ENCODE measurements around the gene OR13H1.
"Not testable (repeated sequence)": the region's sequence is repeated elsewhere in the genome, so short reads cannot be mapped to it uniquely, and the experiment has no call there.

The OR13H1 gene

GRCh38 chrX:131543774-131544173, at the start of gene OR13H1:
OR13H1 (plus strand) TSS chrX:131544074; CDS start chrX:131544074, 0 bp downstream.
- DNase-seq: no peak

DNA sequence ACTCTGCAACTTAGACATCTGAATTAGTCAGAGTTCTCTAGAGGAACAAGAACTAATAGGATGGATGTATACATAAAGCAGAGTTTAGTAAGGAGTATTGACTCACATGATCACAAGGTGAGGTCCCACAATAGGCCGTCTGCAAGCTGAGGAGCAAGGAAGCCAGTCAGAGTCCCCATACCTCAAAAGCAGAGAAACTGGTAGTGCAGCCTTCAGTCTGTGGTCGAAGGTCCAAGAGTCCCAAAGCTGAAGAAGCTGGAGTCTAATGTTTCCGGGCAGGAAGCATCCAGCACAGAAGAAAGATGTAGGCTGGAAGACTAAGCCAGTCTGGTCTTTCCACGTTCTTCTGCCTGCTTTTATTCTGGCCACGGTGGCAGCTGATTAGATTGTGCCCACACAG, 42.3 kb upstream of the OR13H1 start:
- DNase-seq: not testable (repeated sequence)

GRCh38 chrX:131513159-131513914, 30.5 kb upstream of the OR13H1 start:
- DNase-seq: no peak

- no peak for DNase-seq
Measured at GRCh38 chrX:131521824-131522223, 22.1 kb upstream of the OR13H1 start.

DNA sequence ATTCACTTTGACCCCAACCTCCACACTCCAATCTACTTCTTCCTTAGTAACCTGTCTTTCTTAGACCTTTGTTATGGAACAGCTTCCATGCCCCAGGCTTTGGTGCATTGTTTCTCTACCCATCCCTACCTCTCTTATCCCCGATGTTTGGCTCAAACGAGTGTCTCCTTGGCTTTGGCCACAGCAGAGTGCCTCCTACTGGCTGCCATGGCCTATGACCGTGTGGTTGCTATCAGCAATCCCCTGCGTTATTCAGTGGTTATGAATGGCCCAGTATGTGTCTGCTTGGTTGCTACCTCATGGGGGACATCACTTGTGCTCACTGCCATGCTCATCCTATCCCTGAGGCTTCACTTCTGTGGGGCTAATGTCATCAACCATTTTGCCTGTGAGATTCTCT, 344 bp downstream of the OR13H1 start:
- no peak for DNase-seq

DNA sequence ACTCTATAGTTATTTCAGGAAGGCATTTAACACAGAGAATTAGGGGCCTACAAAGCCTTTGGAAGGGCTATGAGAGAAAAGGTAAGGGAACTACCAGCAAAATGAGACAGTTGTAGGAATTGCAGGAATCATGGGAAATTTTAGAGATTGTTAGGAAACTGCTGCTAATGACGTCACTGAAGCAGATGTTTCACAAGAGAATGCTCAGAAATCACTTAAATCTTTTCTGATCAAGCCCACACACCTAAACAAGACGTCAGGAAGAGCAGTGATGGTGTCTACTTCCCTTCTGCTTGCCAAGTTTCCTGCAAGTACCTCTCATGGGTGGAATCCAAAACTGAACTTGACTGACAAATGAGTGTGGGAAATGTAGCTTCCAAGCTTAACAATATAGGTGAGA, 5.1 kb downstream of the OR13H1 start:
- no peak for DNase-seq

GRCh38 chrX:131552453-131552852, 8.6 kb downstream of the OR13H1 start:
- DNase-seq: not testable (repeated sequence)

DNA sequence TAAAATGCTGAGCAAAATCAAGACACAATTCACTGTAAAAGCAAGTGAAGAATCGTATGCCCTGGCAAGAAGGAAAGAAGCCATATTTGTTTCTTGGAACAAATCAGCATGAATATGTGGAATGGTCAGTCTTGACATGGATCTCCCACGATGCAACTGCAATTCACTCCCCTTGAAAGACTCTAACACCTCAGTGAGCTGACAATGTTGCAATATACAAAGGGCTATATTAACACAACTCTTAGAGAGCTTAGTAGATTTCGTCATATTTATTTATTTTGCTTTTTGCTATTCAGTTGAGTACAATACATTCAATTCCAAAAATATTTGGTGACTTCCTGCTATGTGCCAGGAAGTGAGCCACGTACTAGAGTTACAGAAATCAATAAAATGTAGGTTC, 14.7 kb downstream of the OR13H1 start:
- DNase-seq: no peak

- no peak for DNase-seq
Measured at GRCh38 chrX:131564553-131565229, 20.8 kb downstream of the OR13H1 start.

DNA sequence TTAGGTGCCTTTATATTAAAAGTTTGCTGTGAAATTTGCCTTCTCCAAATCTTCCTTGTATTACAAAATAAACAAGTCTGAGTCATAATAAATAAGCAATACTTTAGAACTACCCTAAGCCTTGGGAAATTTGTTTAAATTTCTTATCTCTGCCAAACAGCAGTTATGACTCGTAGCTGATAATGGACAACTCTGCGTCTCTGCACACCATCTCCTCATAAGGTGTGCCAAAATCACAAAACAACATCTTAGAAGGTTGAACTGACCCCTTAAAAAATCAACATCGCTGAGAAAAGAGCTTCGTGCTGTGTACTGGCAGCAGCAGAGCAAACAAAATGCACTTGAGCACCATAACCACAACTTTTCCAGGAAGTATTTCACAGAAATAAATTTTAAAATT, 22.0 kb downstream of the OR13H1 start:
- DNase-seq: no peak

DNA sequence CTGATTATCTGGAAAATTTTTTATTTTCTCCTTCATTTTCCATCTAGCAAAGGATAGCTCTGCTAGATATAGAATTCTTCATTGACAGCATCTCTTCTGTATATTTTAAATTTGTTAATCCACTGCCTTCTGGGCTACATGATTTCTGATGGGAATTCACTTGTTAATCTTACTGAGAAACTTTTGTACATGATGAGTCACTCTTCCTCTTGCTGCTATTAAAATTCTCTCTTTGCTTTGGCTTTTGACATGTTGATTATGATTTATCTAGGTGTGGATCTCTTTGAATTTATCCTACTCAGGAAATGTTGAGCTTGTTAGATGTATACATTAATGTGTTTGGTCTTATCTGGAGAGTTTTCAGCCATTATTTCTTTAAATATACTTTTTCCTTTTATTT, 27.5 kb downstream of the OR13H1 start:
- no peak for DNase-seq

DNA sequence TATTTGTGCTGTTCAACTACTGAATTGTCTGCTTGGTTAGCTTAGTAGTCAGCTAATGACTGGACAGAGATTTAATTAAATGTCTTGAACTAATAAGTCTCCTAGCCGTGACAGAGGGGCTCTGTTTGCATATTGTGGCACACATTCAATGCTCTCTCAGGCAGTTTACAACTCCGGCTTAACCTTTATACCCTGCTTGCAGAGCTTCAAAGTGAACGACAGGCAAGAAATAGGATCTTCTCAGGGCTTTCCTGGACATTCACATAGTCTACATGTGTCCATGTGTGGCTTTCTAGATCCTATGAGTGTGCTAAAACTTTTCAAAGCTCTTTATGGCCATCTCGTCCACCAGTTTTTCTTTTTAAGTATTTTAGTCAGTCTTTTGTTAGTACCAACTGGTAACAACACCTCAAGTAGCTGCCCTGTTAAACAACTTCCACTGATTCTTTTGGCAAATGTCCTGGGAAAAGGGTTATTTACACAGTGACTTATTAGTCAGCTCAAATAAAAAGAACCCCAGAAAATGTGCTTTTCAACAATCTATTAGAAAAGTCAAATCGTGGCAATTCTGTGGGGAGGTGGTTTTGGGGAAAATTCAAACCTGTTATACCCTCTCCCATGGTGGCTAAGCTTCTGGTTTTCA, 28.6 kb downstream of the OR13H1 start:
- DNase-seq: no peak

GRCh38 chrX:131577413-131577812, 33.5 kb downstream of the OR13H1 start:
- DNase-seq: no peak

DNA sequence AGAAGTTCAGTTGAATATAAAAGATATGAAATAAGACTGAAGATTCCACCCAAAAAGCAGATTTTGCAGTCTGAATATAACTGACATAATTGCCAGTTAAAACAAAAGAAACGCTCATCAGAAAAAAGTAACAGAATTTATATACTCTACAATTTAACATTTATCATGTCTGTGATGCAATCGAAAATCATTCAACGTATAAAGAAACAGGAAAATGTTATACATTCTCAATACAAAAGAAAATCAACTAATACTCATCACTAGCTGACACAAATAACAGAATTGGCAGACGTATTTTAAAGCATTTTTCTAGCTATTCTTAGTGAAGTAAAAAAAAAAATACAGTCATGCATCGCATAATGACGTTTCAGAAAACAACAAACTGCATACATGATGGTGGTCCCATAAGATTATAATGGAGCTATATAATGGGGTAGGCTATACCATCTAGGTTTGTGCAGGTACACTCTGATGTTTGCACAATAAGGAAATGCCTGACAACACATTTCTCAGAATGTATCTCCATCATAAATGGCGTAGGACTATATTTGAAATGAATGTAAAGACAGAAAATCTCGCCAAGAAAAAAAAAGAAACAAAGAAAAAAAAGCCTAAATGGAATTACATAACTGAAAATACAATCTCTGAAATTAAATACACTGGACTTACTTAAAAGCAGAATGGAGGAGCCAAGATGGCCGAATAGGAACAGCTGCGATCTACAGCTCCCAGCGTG, 34.3 kb downstream of the OR13H1 start:
- peak; percentile 33 for DNase-seq

DNA sequence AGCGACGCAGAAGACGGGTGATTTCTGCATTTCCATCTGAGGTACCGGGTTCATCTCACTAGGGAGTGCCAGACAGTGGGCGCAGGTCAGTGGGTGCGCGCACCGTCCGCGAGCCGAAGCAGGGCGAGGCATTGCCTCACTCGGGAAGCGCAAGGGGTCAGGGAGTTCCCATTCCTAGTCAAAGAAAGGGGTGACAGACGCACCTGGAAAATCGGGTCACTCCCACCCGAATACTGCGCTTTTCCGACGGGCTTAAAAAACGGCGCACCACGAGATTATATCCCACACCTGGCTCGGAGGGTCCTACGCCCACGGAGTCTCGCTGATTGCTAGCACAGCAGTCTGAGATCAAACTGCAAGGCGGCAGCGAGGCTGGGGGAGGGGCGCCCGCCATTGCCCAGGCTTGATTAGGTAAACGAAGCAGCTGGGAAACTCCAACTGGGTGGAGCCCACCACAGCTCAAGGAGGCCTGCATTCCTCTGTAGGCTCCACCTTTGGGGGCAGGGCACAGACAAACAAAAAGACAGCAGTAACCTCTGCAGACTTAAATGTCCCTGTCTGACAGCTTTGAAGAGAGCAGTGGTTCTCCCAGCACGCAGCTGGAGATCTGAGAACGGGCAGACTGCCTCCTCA, 35.0 kb downstream of the OR13H1 start:
- peak; percentile 44 for DNase-seq

DNA sequence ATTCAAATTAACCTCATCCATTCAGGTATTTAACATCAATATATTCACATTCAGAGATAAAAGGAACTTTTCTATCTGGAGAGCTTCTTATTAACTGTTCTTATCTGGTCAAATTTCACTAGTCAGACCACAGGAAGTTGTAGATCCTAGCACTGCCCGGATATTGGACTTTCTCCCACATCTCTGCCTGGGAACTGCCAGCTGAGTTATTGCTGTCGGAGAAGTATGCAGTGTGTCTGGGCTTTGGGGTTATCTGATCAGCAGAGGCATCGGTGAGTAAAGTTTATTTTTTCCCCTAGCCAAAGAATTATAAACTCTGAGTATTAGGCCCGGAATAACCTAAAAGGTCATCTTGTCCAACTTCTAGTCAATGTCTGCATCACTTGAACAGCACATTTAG, 45.1 kb downstream of the OR13H1 start:
- no peak for DNase-seq
